ENCODE data around the gene NEGR1.

NEGR1 gene

GRCh38 chr1:71417421-71417820 lies 864.9 kb downstream of the NEGR1 start:
- H3K36me3 ChIP-seq (ENCODE audit: control insufficient read depth, insufficient read depth, low read length) = no peaks in the 10 kb centered on the region
- no peak for DNase-seq (ENCODE audit: extremely low read depth, insufficient read length)
- H3K27me3 ChIP-seq (replicated peaks; ENCODE audit: control insufficient read depth, insufficient read depth, low read length) = no peaks in the 10 kb centered on the region
- H3K4me3 ChIP-seq (replicated peaks; ENCODE audit: low read depth, low read length) = no peak overlapping the region
- TF ChIP-seq CTCF (IDR thresholded peaks at IDR 0.05; ENCODE audit: insufficient read depth, low read length, poor library complexity, severe bottlenecking) = no peak

- no peak for TF ChIP-seq CTCF (IDR thresholded peaks at IDR 0.05; ENCODE audit: insufficient read depth, low read length, poor library complexity, severe bottlenecking)
- DNase-seq (ENCODE audit: extremely low read depth, insufficient read length) = no peak
- no peaks in the 10 kb centered on the region for H3K27me3 ChIP-seq (replicated peaks; ENCODE audit: control insufficient read depth, insufficient read depth, low read length)
- no peaks in the 10 kb centered on the region for H3K36me3 ChIP-seq (ENCODE audit: control insufficient read depth, insufficient read depth, low read length)
- no peak overlapping the region for H3K4me3 ChIP-seq (replicated peaks; ENCODE audit: low read depth, low read length)
Measured at GRCh38 chr1:71414179-71414578, 868.2 kb downstream of the NEGR1 start.

- Histone ChIP-seq H3K36me3 (ENCODE audit: control insufficient read depth, insufficient read depth, low read length) (no peaks in the 10 kb centered on the region), H3K27me3 (replicated peaks; ENCODE audit: control insufficient read depth, insufficient read depth, low read length) (no peaks in the 10 kb centered on the region), H3K4me3 (replicated peaks; ENCODE audit: low read depth, low read length) (no peak overlapping the region)
- DNase-seq (ENCODE audit: extremely low read depth, insufficient read length) = no peak
- TF ChIP-seq CTCF (IDR thresholded peaks at IDR 0.05; ENCODE audit: insufficient read depth, low read length, poor library complexity, severe bottlenecking) = no peak
Measured at GRCh38 chr1:71413441-71414175, 868.7 kb downstream of the NEGR1 start.

GRCh38 chr1:71400050-71400449 lies 882.3 kb downstream of the NEGR1 start:
- Histone ChIP-seq H3K27me3 (replicated peaks; ENCODE audit: control insufficient read depth, insufficient read depth, low read length) (no peaks in the 10 kb centered on the region), H3K36me3 (ENCODE audit: control insufficient read depth, insufficient read depth, low read length) (no peaks in the 10 kb centered on the region), H3K4me3 (replicated peaks; ENCODE audit: low read depth, low read length) (no peak overlapping the region)
- DNase-seq (ENCODE audit: extremely low read depth, insufficient read length) = no peak
- TF ChIP-seq CTCF (IDR thresholded peaks at IDR 0.05; ENCODE audit: insufficient read depth, low read length, poor library complexity, severe bottlenecking) = no peak

- Histone ChIP-seq H3K27me3 (replicated peaks; ENCODE audit: control insufficient read depth, insufficient read depth, low read length) (no peaks in the 10 kb centered on the region), H3K36me3 (ENCODE audit: control insufficient read depth, insufficient read depth, low read length) (no peaks in the 10 kb centered on the region), H3K4me3 (replicated peaks; ENCODE audit: low read depth, low read length) (no peak overlapping the region)
- DNase-seq (ENCODE audit: extremely low read depth, insufficient read length) = no peak
- no peak for TF ChIP-seq CTCF (IDR thresholded peaks at IDR 0.05; ENCODE audit: insufficient read depth, low read length, poor library complexity, severe bottlenecking)
Measured at GRCh38 chr1:71399594-71399993, 882.7 kb downstream of the NEGR1 start.

GRCh38 chr1:71393301-71393700 lies 889.0 kb downstream of the NEGR1 start:
- no peak overlapping the region for H3K4me3 ChIP-seq (replicated peaks; ENCODE audit: low read depth, low read length)
- no peaks in the 10 kb centered on the region for H3K27me3 ChIP-seq (replicated peaks; ENCODE audit: control insufficient read depth, insufficient read depth, low read length)
- no peaks in the 10 kb centered on the region for H3K36me3 ChIP-seq (ENCODE audit: control insufficient read depth, insufficient read depth, low read length)
- no peak for DNase-seq (ENCODE audit: extremely low read depth, insufficient read length)
- TF ChIP-seq CTCF (IDR thresholded peaks at IDR 0.05; ENCODE audit: insufficient read depth, low read length, poor library complexity, severe bottlenecking) = no peak
